ENCODE measurements around the gene UPK3A. TPM values are rescaled to one million over a fixed set of nuclear protein-coding genes. Genes with fewer than 3 reads are reported as not detected.
"Not testable (repeated sequence)": the region's sequence is repeated elsewhere in the genome, so short reads cannot be mapped to it uniquely, and the experiment has no call there.

The UPK3A gene
- total RNA-seq, 2 experiments from 2014 or later = not detected

DNA sequence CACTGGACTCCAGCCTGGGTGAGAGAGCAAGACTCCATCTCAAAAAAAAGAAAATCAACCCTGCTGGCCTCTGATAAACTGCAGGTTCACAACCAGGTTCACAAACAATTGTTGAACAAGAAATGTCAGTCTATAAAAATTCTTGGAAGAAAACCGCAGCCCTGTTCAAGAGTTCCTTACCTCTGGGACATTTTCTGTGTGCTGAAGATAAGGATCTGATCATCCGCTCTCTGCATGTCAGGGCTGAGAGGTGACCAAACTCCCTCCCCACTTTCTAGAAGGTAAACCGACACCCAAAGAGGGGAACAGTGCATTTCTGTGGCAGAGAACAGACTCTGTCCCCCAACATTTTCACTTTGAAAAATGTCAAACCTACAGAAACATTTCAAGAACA lies 4.2 kb upstream of the UPK3A start:
- CTCF ChIA-PET = interaction anchor here (0.8 kb wide), 1 partner anchor 153 kb away, joined by 3 read pairs; no protein-coding TSS in a partner anchor
- Mint-ChIP-seq H3K27me3 (peaks cover 36% of the 10 kb centered on the region), H3K9me3 (ENCODE audit: low read depth) (no peaks in the 10 kb centered on the region)

GRCh38 chr22:45281010-45281409 lies 3.7 kb upstream of the UPK3A start:
- Mint-ChIP-seq H3K9me3 (ENCODE audit: low read depth) (no peaks in the 10 kb centered on the region), H3K27me3 (peaks cover 40% of the 10 kb centered on the region), H3K36me3 (no peaks in the 10 kb centered on the region), H3K27ac (no peak overlapping the region), H3K4me3 (no peak overlapping the region), H3K4me1 (peaks cover 8% of the 10 kb centered on the region)
- no peak for ATAC-seq
- DNase-seq = no peak
- CTCF ChIA-PET = interaction anchor here (0.6 to 1.0 kb wide), 2 partner anchors 14 to 35 kb away, joined by 3 to 4 read pairs; no protein-coding TSS in a partner anchor

More for the DNA sequence above, 4.2 kb upstream of the UPK3A start:
- H3K4me3 Mint-ChIP-seq = no peak overlapping the region
- ATAC-seq = no peak
- H3K27ac Mint-ChIP-seq = no peak overlapping the region
- no peaks in the 10 kb centered on the region for H3K36me3 Mint-ChIP-seq
- peaks cover 8% of the 10 kb centered on the region for H3K4me1 Mint-ChIP-seq
- DNase-seq = no peak

- CTCF ChIA-PET = no interaction called here
- peaks cover 2% of the 10 kb centered on the region for H3K4me1 Mint-ChIP-seq
- no peak overlapping the region for H3K27ac Mint-ChIP-seq
- no peak overlapping the region for H3K4me3 Mint-ChIP-seq
- H3K9me3 Mint-ChIP-seq (ENCODE audit: low read depth) = no peaks in the 10 kb centered on the region
- H3K27me3 Mint-ChIP-seq = peaks cover 51% of the 10 kb centered on the region
- DNase-seq (no peak), ATAC-seq (no peak)
- no peaks in the 10 kb centered on the region for H3K36me3 Mint-ChIP-seq
Observed at GRCh38 chr22:45285263-45286058, 712 bp downstream of the UPK3A start.

- CTCF ChIA-PET = no interaction called here
- no peak overlapping the region for H3K4me3 Mint-ChIP-seq
- H3K27me3 Mint-ChIP-seq = peaks cover 44% of the 10 kb centered on the region
- no peak overlapping the region for H3K27ac Mint-ChIP-seq
- no peak for DNase-seq
- H3K9me3 Mint-ChIP-seq (ENCODE audit: low read depth) = no peaks in the 10 kb centered on the region
- no peaks in the 10 kb centered on the region for H3K36me3 Mint-ChIP-seq
- ATAC-seq = no peak
- no peaks in the 10 kb centered on the region for H3K4me1 Mint-ChIP-seq
Observed at GRCh38 chr22:45286854-45287551, 2.3 kb downstream of the UPK3A start.

DNA sequence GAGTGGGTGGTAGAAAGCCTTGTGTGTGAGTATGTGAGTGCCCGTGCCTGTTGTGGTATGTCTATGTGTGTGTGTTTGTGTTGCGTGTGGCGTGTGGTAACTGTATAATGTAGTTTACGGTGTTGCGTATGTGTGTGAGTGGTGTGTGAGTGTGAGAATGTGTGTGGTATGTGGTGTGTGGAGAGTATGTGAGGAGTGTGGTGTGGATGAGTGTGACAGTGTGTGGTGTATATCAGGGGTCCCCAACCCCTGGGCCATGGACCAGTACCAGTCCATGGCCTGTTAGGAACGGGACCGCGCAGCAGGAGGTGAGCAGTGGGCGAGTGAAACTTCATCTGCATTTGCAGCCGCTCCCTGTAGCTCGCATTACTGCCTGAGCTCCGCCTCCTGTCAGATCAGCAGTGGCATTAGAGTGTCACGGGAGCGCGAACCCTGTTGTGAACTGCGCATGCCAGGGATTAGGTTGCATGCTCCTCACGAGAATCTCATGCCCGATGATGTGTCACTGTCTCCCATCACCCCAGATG lies 5.7 kb downstream of the UPK3A start:
- Mint-ChIP-seq H3K27me3 (peaks cover 17% of the 10 kb centered on the region), H3K9me3 (ENCODE audit: low read depth) (no peaks in the 10 kb centered on the region), H3K36me3 (no peaks in the 10 kb centered on the region), H3K27ac (no peak overlapping the region), H3K4me1 (peaks cover under 1% of the 10 kb centered on the region), H3K4me3 (no peak overlapping the region)
- ATAC-seq (no peak), DNase-seq (no peak)
- CTCF ChIA-PET = no interaction called here

DNA sequence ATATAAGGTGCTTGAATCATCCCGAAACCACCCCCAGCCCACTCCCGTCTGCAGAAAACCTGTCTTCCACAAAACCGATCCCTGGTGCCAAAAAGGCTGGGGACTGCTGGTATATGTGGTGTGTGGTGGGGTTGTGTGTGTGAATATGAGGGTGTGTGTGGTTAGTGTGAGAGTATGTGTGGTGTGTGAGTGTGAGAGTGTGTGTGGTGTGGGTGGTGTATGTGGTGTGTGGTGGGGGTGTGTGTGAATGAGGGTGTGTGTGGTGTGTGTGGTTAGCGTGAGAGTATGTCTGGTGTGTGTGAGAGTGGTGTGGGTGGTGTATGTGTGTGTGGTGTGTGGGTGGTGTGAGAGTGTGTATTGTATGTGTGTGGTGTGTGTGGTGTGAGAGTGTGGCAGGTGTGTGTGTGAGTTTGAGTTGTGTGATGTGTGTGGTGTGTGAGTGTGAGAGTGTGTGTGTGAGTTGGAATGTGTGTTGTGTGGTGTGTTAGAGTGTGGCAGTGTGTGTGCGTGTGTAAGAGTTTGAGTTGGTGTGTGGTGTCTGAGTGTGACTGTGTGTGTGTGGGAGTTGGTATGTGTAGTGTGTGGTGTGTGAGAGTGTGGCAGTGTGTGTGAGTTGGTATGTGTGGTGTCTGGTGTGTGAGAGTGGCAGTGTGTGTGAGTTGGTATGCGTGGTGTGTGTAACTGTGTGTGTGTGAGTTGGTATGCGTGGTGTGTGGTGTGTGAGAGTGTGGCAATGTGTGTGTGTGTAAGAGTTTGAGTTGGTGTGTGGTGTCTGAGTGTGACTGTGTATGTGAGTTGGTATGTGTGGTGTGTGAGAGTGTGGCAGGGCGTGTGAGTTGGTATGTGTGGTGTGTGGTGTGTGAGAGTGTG lies 6.5 kb downstream of the UPK3A start:
- Mint-ChIP-seq H3K27me3 (peaks cover 10% of the 10 kb centered on the region), H3K9me3 (ENCODE audit: low read depth) (no peaks in the 10 kb centered on the region), H3K4me3 (no peak overlapping the region), H3K27ac (no peak overlapping the region), H3K36me3 (no peaks in the 10 kb centered on the region), H3K4me1 (peaks cover 7% of the 10 kb centered on the region)
- ATAC-seq = no peak
- DNase-seq = no peak
- CTCF ChIA-PET = no interaction called here

GRCh38 chr22:45291931-45292290 lies 7.2 kb downstream of the UPK3A start:
- Mint-ChIP-seq H3K27me3 (peaks cover 4% of the 10 kb centered on the region), H3K4me3 (no peak overlapping the region), H3K9me3 (ENCODE audit: low read depth) (no peaks in the 10 kb centered on the region), H3K36me3 (no peaks in the 10 kb centered on the region), H3K27ac (no peak overlapping the region), H3K4me1 (peaks cover 13% of the 10 kb centered on the region)
- CTCF ChIA-PET = no interaction called here
- ATAC-seq (no peak), DNase-seq (no peak)

DNA sequence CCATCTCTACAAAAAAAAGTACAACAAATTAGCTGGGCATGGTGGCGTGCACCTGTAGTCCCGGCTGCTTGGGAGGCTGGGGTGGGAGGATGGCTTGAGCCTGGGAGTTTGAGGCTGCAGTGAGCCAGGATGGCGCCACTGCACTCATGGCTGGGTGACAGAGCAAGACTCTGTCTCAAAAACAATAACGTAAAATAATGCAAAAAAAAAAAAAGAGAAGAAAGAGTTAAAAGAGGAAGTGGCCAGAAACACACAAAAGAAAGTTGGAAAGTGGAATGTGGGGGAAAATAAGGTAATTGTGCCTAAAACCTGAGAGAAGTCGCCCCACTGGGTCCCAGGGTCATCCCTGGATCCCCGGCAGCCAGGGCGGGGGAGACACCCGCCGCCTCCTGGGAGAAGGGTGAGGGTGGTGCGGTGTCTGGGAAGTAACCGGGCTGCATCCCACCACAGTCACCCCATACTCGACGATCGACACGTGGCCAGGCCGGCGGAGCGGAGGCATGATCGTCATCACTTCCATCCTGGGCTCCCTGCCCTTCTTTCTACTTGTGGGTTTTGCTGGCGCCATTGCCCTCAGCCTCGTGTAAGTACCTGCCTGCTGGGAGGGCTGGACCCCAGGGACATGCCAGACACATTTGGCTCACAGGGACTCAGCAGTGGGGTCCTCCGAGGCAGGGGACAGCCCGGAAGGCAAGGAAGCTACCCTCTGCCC lies 8.1 kb downstream of the UPK3A start:
- no peak overlapping the region for H3K4me3 Mint-ChIP-seq
- DNase-seq (no peak), ATAC-seq (no peak)
- no peak overlapping the region for H3K27ac Mint-ChIP-seq
- H3K27me3 Mint-ChIP-seq = no peaks in the 10 kb centered on the region
- H3K9me3 Mint-ChIP-seq (ENCODE audit: low read depth) = no peaks in the 10 kb centered on the region
- H3K4me1 Mint-ChIP-seq = peaks cover 16% of the 10 kb centered on the region
- H3K36me3 Mint-ChIP-seq = no peaks in the 10 kb centered on the region
- CTCF ChIA-PET = no interaction called here

DNA sequence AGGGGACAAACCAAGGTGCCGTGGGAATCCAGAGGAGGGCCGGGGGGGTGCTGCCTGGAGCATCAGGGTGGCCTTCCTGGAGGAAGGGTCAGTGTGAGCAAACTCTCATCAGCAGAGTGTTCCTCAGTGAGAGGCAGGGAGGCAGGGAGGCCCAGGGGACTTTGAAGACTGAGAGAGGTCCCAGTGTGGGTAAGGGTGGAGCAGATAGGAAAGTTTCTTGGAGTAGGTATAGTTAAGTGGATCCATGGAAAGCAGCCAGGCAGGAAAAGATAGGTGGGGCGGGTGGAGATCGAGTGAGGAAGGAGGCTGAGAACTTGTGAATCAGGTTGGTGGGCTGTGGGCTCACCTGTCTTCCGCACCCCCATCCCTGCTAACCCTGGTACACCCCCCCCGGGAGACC lies 9.3 kb downstream of the UPK3A start:
- Mint-ChIP-seq H3K27ac (no peak overlapping the region), H3K36me3 (no peaks in the 10 kb centered on the region), H3K4me1 (peaks cover 18% of the 10 kb centered on the region), H3K9me3 (ENCODE audit: low read depth) (no peaks in the 10 kb centered on the region), H3K27me3 (no peaks in the 10 kb centered on the region), H3K4me3 (no peak overlapping the region)
- ATAC-seq (no peak), DNase-seq (no peak)
- CTCF ChIA-PET = no interaction called here

GRCh38 chr22:45295004-45295403 lies 10.3 kb downstream of the UPK3A start:
- H3K9me3 Mint-ChIP-seq (ENCODE audit: low read depth); ATAC-seq; H3K27ac Mint-ChIP-seq; DNase-seq; H3K27me3 Mint-ChIP-seq; H3K36me3 Mint-ChIP-seq; H3K4me3 Mint-ChIP-seq: not testable (repeated sequence)
- H3K4me1 Mint-ChIP-seq = peaks cover 18% of the 10 kb centered on the region
- CTCF ChIA-PET = interaction anchor here (0.7 to 1.5 kb wide), 4 partner anchors 14 to 474 kb away, joined by 3 to 4 read pairs (median 4); no protein-coding TSS in a partner anchor

GRCh38 chr22:45295492-45295891 lies 10.7 kb downstream of the UPK3A start:
- peaks cover 18% of the 10 kb centered on the region for H3K4me1 Mint-ChIP-seq
- H3K9me3 Mint-ChIP-seq (ENCODE audit: low read depth) = no peaks in the 10 kb centered on the region
- ATAC-seq = no peak
- no peaks in the 10 kb centered on the region for H3K36me3 Mint-ChIP-seq
- no peak for DNase-seq
- H3K4me3 Mint-ChIP-seq = no peak overlapping the region
- no peak overlapping the region for H3K27ac Mint-ChIP-seq
- no peaks in the 10 kb centered on the region for H3K27me3 Mint-ChIP-seq
- CTCF ChIA-PET = interaction anchor here (0.7 to 1.5 kb wide), 3 partner anchors 26 to 474 kb away, joined by 3 to 4 read pairs (median 3); no protein-coding TSS in a partner anchor

- DNase-seq (peak; percentile 64), ATAC-seq (peak; percentile 89)
- Mint-ChIP-seq H3K36me3 (no peaks in the 10 kb centered on the region), H3K9me3 (ENCODE audit: low read depth) (no peaks in the 10 kb centered on the region), H3K27me3 (no peaks in the 10 kb centered on the region), H3K4me1 (peaks cover 18% of the 10 kb centered on the region), H3K4me3 (peak overlapping the region; percentile 5), H3K27ac (peak overlapping the region; percentile 62)
- CTCF ChIA-PET = interaction anchor here (1.5 kb wide), 1 partner anchor 27 kb away, joined by 4 read pairs; no protein-coding TSS in a partner anchor
Observed at GRCh38 chr22:45296628-45297297, 12.0 kb downstream of the UPK3A start.

Data from activated CD8-positive, alpha-beta memory T cell treated with anti-CD3 and anti-CD28 coated beads, Interleukin-2, amount 10 ng/mL, durations not matched to agents 7 days and 5 days (primary cell).